Endodermal cell (in vitro differentiated cells): ENCODE data around the gene RPLP1. TPM values are rescaled to one million over a fixed set of nuclear protein-coding genes. Genes with fewer than 3 reads are reported as not detected.
A peak's percentile ranks its signal among the peaks of the same experiment; 100 is the strongest.

Experiments used
- DNase-seq: peaks from one replicate; pipeline ENCODE4 v3.0.0-alpha.2; 2017
- H3K27ac ChIP-seq: 2 replicates; pipeline ENCODE4 v1.5.1; 2013; ENCODE audit warnings: mild to moderate bottlenecking, low read depth, low read length, moderate library complexity
- H3K27me3 ChIP-seq: 2 replicates; pipeline ENCODE4 v1.6.1; 2013; ENCODE audit warnings: mild to moderate bottlenecking, low read length, moderate library complexity; ENCODE audit not compliant: insufficient read depth, control insufficient read depth, poor library complexity, severe bottlenecking
- H3K36me3 ChIP-seq: 2 replicates; pipeline ENCODE4 v1.7.0; 2013; ENCODE audit warnings: mild to moderate bottlenecking, low read length, moderate library complexity; ENCODE audit not compliant: control insufficient read depth, insufficient read depth
- H3K4me1 ChIP-seq: one replicate; pipeline ENCODE4 v1.7.0; 2013; ENCODE audit warnings: low read length; ENCODE audit not compliant: control insufficient read depth, insufficient read depth
- H3K4me3 ChIP-seq: 2 replicates; pipeline ENCODE4 v1.5.1; 2013; ENCODE audit warnings: mild to moderate bottlenecking, low read length, moderate library complexity
- H3K9ac ChIP-seq: 2 replicates; pipeline ENCODE4 v1.6.1; 2013; ENCODE audit warnings: mild to moderate bottlenecking, low read length, moderate library complexity; ENCODE audit not compliant: poor library complexity, severe bottlenecking; ENCODE audit errors: extremely low read depth
- H3K9me3 ChIP-seq: 2 replicates; pipeline ENCODE4 v1.6.1; 2013; ENCODE audit warnings: mild to moderate bottlenecking, low read length, moderate library complexity; ENCODE audit not compliant: control insufficient read depth
- H3K27ac Mint-ChIP-seq: 2 replicates; pipeline ENCODE4 v1.8.0; 2020; ENCODE audit warnings: mixed read lengths
- H3K27me3 Mint-ChIP-seq: 2 replicates; pipeline ENCODE4 v1.8.0; 2021; ENCODE audit warnings: mild to moderate bottlenecking, mixed read lengths; ENCODE audit not compliant: insufficient read depth
- H3K36me3 Mint-ChIP-seq: 2 replicates; pipeline ENCODE4 v1.8.0; 2020; ENCODE audit warnings: low read depth, mixed read lengths
- H3K4me1 Mint-ChIP-seq: 2 replicates; pipeline ENCODE4 v1.8.0; 2020; ENCODE audit warnings: mixed read lengths
- H3K4me3 Mint-ChIP-seq: 2 replicates; pipeline ENCODE4 v1.8.0; 2020; ENCODE audit warnings: mild to moderate bottlenecking, moderate library complexity, mixed read lengths
- H3K9me3 Mint-ChIP-seq: 2 replicates; pipeline ENCODE4 v1.8.0; 2020; ENCODE audit warnings: mild to moderate bottlenecking, mixed read lengths
- WGBS, 2 experiments: methylation state at CpG; one replicate each; pipeline versions ENCODE4 v1.1.5 to v1.1.7; 2013; ENCODE audit warnings: missing lambda C conversion rate in 2 of 2, mixed read lengths in 1 of 2; ENCODE audit not compliant: insufficient coverage in 1 of 2, insufficient read length in 1 of 2; 5-methylcytosine and 5-hydroxymethylcytosine counted together
- total RNA-seq, 2 donors: library from RNA; stranded (reverse); fragmentation: NEBNext Ultra II Directional in 1 of 2; extraction: Animal tissue kit (Norgen Biotek cat#: 25700) in 1 of 2; gene quantifications; 2 replicates in 1 of 2; 3 replicates in 1 of 2; pipeline ENCODE4 v1.2.1, GENCODE V29; 2021
- TF ChIP-seq, protein P1 (sequence below): fragments of 200-600 bp; sonication (generic); conservative IDR thresholded peaks from 2 replicates; pipeline ENCODE4 v1.5.0; 2021; ENCODE audit warnings: antibody characterized with exemption, mild to moderate bottlenecking

RPLP1 gene
- total RNA-seq, 2 donors from 2014 or later, result 1,560 to 1,563 TPM

DNA sequence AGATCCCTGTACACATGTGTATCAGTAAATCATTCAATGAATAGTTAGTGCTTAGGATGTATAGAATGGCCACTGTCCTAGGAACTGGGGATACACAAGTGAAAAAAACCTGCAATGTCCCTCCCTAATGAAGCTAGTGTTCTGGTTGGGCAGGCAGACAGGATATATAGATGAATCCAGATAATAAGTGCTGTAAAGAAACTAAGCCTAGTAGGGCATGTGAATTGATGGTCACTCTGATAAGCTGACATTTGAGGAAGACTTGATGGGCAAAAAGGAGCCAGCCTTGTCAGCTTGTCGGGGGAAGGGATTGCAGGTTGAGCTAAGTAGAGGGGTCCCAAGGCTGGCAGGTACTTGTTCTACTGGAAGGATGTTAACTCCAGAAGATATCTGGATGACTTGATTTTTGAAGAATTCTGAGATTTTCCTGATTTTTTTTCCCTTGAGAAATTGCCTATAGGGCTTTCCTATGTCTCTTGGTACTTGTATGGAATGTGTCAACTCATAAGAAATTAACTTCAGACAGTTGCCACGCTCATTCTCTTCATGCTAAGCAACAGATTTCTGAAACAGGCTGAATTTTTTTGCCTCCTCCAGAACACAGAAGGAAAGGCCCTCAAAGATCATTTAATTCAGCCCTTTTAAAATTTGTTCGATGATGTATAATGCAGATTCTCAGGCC lies 44.8 kb upstream of the RPLP1 start:
- no peak for DNase-seq
- Histone ChIP-seq H3K27ac (no peak overlapping the region), H3K36me3 (peaks cover 40% of the 10 kb centered on the region), H3K9me3 (no peaks in the 10 kb centered on the region), H3K27me3 (no peaks in the 10 kb centered on the region), H3K4me1 (no peaks in the 10 kb centered on the region), H3K9ac (no peak overlapping the region), H3K4me3 (no peak overlapping the region)
- Mint-ChIP-seq H3K4me3 (no peak overlapping the region), H3K4me1 (no peaks in the 10 kb centered on the region), H3K27me3 (no peaks in the 10 kb centered on the region), H3K9me3 (no peaks in the 10 kb centered on the region), H3K36me3 (peaks cover 18% of the 10 kb centered on the region), H3K27ac (no peak overlapping the region)
- TF ChIP-seq, protein P1, sequence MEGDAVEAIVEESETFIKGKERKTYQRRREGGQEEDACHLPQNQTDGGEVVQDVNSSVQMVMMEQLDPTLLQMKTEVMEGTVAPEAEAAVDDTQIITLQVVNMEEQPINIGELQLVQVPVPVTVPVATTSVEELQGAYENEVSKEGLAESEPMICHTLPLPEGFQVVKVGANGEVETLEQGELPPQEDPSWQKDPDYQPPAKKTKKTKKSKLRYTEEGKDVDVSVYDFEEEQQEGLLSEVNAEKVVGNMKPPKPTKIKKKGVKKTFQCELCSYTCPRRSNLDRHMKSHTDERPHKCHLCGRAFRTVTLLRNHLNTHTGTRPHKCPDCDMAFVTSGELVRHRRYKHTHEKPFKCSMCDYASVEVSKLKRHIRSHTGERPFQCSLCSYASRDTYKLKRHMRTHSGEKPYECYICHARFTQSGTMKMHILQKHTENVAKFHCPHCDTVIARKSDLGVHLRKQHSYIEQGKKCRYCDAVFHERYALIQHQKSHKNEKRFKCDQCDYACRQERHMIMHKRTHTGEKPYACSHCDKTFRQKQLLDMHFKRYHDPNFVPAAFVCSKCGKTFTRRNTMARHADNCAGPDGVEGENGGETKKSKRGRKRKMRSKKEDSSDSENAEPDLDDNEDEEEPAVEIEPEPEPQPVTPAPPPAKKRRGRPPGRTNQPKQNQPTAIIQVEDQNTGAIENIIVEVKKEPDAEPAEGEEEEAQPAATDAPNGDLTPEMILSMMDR, result no peak
- WGBS, 2 experiments, result 94 to 100% methylated on average over 2 to 3 of the region's 3 CpGs

DNA sequence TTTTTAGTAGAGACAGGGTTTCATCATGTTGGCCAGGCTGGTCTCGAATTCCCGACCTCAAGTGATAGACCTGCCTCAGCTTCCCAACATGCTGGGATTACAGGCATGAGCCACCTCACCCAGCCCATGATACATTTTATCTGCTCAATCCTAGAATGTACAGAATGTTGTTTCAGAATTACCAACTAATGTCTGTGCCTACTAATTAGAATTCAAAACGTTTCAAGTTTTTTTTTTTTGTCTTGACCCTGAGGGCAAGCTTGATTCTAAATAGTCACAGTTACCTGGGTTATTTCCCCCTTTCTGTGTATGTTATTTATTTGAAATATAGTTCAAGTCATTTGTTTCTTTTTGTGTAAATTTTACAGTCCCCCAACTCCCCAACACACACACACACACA lies 43.8 kb upstream of the RPLP1 start:
- peaks cover 35% of the 10 kb centered on the region for H3K36me3 ChIP-seq
- no peaks in the 10 kb centered on the region for H3K27me3 Mint-ChIP-seq
- 87 to 92% methylated on average over 2 to 3 of the region's 3 CpGs for WGBS, 2 experiments
- TF ChIP-seq, protein P1, result no peak
- H3K4me1 Mint-ChIP-seq, result peaks cover under 1% of the 10 kb centered on the region
- no peak for DNase-seq
- no peaks in the 10 kb centered on the region for H3K4me1 ChIP-seq
- no peaks in the 10 kb centered on the region for H3K27me3 ChIP-seq
- H3K36me3 Mint-ChIP-seq, result peaks cover 12% of the 10 kb centered on the region
- H3K27ac Mint-ChIP-seq, result no peak overlapping the region
- H3K27ac ChIP-seq, result no peak overlapping the region
- no peaks in the 10 kb centered on the region for H3K9me3 Mint-ChIP-seq
- H3K4me3 ChIP-seq, result no peak overlapping the region
- no peaks in the 10 kb centered on the region for H3K9me3 ChIP-seq
- no peak overlapping the region for H3K9ac ChIP-seq
- H3K4me3 Mint-ChIP-seq, result no peak overlapping the region

DNA sequence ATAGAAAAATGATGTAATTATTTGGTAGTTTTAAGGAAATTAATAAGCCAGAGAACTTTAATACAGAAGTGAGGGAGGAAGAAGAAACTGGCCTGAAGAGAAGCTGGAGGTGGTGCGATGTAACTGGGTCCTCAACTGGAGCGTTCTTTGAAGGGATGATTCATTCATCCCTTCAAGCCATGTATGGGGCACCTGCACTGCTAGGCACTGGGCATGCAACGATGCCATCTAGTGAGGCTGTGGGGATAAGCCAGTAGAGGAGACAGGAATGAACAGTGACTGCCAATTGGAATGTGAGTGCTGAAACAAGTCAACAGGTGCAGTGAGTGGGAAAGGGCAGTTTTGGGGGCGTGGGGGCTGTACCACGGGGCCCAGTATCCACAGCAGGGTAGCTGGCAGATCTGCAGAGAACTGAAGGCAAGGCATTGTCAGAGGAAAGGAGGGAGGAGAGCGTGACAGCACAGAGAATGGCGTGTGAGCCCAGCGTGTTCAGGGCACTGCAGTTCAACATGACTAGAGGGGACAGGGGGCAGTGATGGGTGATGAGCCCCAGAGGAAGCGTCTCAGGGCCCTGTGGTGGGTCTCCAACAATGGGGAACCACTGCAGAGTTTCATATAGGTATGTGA lies 42.3 kb upstream of the RPLP1 start:
- Mint-ChIP-seq H3K9me3 (no peaks in the 10 kb centered on the region), H3K4me1 (peaks cover 4% of the 10 kb centered on the region), H3K27ac (no peak overlapping the region), H3K4me3 (no peak overlapping the region), H3K27me3 (no peaks in the 10 kb centered on the region), H3K36me3 (peaks cover under 1% of the 10 kb centered on the region)
- Histone ChIP-seq H3K27me3 (no peaks in the 10 kb centered on the region), H3K4me3 (no peak overlapping the region), H3K36me3 (peaks cover 21% of the 10 kb centered on the region), H3K27ac (no peak overlapping the region), H3K9me3 (no peaks in the 10 kb centered on the region), H3K4me1 (no peaks in the 10 kb centered on the region), H3K9ac (no peak overlapping the region)
- peak; percentile 76 for DNase-seq
- TF ChIP-seq, protein P1, result peak; percentile 52
- WGBS, 2 experiments, result 74 to 81% methylated on average over 8 to 9 of the region's 9 CpGs
